ENCODE measurements around the gene CRYAA.
"Not testable (repeated sequence)": the region's sequence is repeated elsewhere in the genome, so short reads cannot be mapped to it uniquely, and the experiment has no call there.

CRYAA gene

GRCh38 chr21:43168708-43169107 lies at the start of gene CRYAA:
Gene CRYAA (plus strand): TSS chr21:43169008. CDS start chr21:43169100, 92 bp downstream.
- DNase-seq: not testable (repeated sequence)

- DNase-seq: not testable (repeated sequence)
These were observed 38.7 kb upstream of the CRYAA start for GRCh38 chr21:43130094-43130493.

GRCh38 chr21:43134520-43134919 lies 34.3 kb upstream of the CRYAA start:
- not testable (repeated sequence) for DNase-seq

GRCh38 chr21:43138944-43139343 lies 29.9 kb upstream of the CRYAA start:
- DNase-seq: not testable (repeated sequence)

- not testable (repeated sequence) for DNase-seq
These were observed 27.4 kb upstream of the CRYAA start for GRCh38 chr21:43141407-43141806.

GRCh38 chr21:43146637-43147036 lies 22.2 kb upstream of the CRYAA start:
- not testable (repeated sequence) for DNase-seq

GRCh38 chr21:43147999-43148398 lies 20.8 kb upstream of the CRYAA start:
- not testable (repeated sequence) for DNase-seq

GRCh38 chr21:43149344-43149743 lies 19.5 kb upstream of the CRYAA start:
- not testable (repeated sequence) for DNase-seq

- DNase-seq: not testable (repeated sequence)
These were observed 15.2 kb upstream of the CRYAA start for GRCh38 chr21:43153601-43154000.

- not testable (repeated sequence) for DNase-seq
These were observed 9.3 kb upstream of the CRYAA start for GRCh38 chr21:43159279-43160175.

GRCh38 chr21:43161826-43162707 lies 6.7 kb upstream of the CRYAA start:
- DNase-seq: not testable (repeated sequence)

GRCh38 chr21:43162708-43163205 lies 6.1 kb upstream of the CRYAA start:
- DNase-seq: not testable (repeated sequence)

- DNase-seq: not testable (repeated sequence)
These were observed 4.0 kb upstream of the CRYAA start for GRCh38 chr21:43164823-43165222.

GRCh38 chr21:43165734-43166133 lies 3.1 kb upstream of the CRYAA start:
- DNase-seq: not testable (repeated sequence)

GRCh38 chr21:43169230-43169886 lies 550 bp downstream of the CRYAA start:
- DNase-seq: not testable (repeated sequence)

- DNase-seq: not testable (repeated sequence)
These were observed 1.1 kb downstream of the CRYAA start for GRCh38 chr21:43169891-43170290.

GRCh38 chr21:43172812-43173211 lies 4.0 kb downstream of the CRYAA start:
- not testable (repeated sequence) for DNase-seq

- DNase-seq: not testable (repeated sequence)
These were observed 4.6 kb downstream of the CRYAA start for GRCh38 chr21:43173438-43173837.

GRCh38 chr21:43173930-43174329 lies 5.1 kb downstream of the CRYAA start:
- not testable (repeated sequence) for DNase-seq

GRCh38 chr21:43174998-43175397 lies 6.2 kb downstream of the CRYAA start:
- not testable (repeated sequence) for DNase-seq

- not testable (repeated sequence) for DNase-seq
These were observed 7.8 kb downstream of the CRYAA start for GRCh38 chr21:43176621-43177020.

All from activated CD4-positive, alpha-beta T cell treated with anti-CD3 and anti-CD28 coated beads for 48 hours (primary cell).